Prostate gland (tissue), 2 donors: Measurements from ENCODE around the gene S1PR4. TPM values are rescaled to one million over a fixed set of nuclear protein-coding genes. Genes with fewer than 3 reads are reported as not detected.
"Not testable (repeated sequence)": the region's sequence is repeated elsewhere in the genome, so short reads cannot be mapped to it uniquely, and the experiment has no call there.

Experiments
- DNase-seq: peaks from one replicate; pipeline ENCODE4 v3.0.0-alpha.2; 2019; ENCODE audit warnings: low spot score
- H3K27ac ChIP-seq, 2 donors: fragments of 200-600 bp; sonication (generic); 2 replicates each; pipeline ENCODE4 v1.5.1; 2017 to 2019
- H3K27me3 ChIP-seq: fragments of 200-600 bp; sonication (generic); replicated peaks from 2 replicates; pipeline ENCODE4 v1.5.1; 2019; ENCODE audit not compliant: insufficient read depth
- H3K36me3 ChIP-seq, 2 donors: fragments of 200-600 bp; sonication (generic); 1 replicate in 1 of 2; 2 replicates in 1 of 2; pipeline versions ENCODE4 v1.5.1 to v1.8.1; 2017 to 2019
- H3K4me1 ChIP-seq: fragments of 200-600 bp; sonication (generic); replicated peaks from 2 replicates; pipeline ENCODE4 v1.5.1; 2019
- H3K4me3 ChIP-seq, 2 donors: fragments of 200-600 bp; sonication (generic); 2 replicates each; pipeline ENCODE4 v1.5.1; 2017 to 2019
- H3K9me3 ChIP-seq: fragments of 200-600 bp; sonication (generic); 2 replicates; pipeline ENCODE4 v1.5.1; 2017
- POLR2A ChIP-seq: fragments of 450-650 bp; IDR thresholded peaks from one replicate; pipeline ENCODE4 v1.6.1; 2016; ENCODE audit warnings: antibody characterized with exemption, mild to moderate bottlenecking
- POLR2AphosphoS5 ChIP-seq: sonication (generic); formaldehyde crosslinking; IDR thresholded peaks from one replicate; pipeline ENCODE4 v1.6.1; 2017; ENCODE audit warnings: antibody characterized with exemption
- whole genome bisulfite sequencing: methylation state at CpG from one replicate; pipeline ENCODE4 v1.1.5; 2018; 5-methylcytosine and 5-hydroxymethylcytosine counted together
- intact Hi-C: fragments of 100-400 bp; cut with DNase I; formaldehyde crosslinking; loops from one replicate; pipeline ENCODE4 v1.14.2; 2022
- total RNA-seq, 2 donors: library from RNA; depleted of rRNA; stranded (reverse); fragments of >200 nt; gene quantifications; one replicate each; pipeline ENCODE4 v1.1.0, GENCODE V29; 2016
- TF ChIP-seq, protein P1 (sequence below), 4 experiments: fragments of 200-600 bp in 2 of 4; fragments of 450-650 bp in 2 of 4; sonication (generic) in 2 of 4; IDR thresholded peaks; 1 replicate in 3 of 4; 2 replicates in 1 of 4; pipeline ENCODE4 v1.5.1; 2016 to 2019; ENCODE audit warnings: antibody characterized with exemption in 4 of 4, mild to moderate bottlenecking in 2 of 4, moderate library complexity in 2 of 4

Gene S1PR4
- total RNA-seq, 2 donors from 2014 or later = 0.14 to 1.5 TPM

DNA sequence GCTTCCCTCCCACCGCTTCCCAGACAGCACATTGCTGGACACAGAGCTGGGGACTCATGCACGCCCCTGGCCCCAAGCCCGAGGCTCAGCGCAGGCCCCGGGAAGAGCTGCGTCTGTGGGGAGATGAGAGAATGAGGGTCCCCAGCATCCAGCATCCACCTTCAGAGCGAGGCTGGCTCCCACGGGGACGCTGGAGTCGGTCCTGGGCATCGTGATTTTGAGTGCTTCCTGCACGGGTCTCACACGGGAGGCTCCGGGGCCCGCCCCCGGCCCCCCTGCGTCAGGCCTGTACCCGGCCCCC, 11.9 kb downstream of the S1PR4 start:
- H3K27ac ChIP-seq = no peak overlapping the region
- TF ChIP-seq, protein P1, sequence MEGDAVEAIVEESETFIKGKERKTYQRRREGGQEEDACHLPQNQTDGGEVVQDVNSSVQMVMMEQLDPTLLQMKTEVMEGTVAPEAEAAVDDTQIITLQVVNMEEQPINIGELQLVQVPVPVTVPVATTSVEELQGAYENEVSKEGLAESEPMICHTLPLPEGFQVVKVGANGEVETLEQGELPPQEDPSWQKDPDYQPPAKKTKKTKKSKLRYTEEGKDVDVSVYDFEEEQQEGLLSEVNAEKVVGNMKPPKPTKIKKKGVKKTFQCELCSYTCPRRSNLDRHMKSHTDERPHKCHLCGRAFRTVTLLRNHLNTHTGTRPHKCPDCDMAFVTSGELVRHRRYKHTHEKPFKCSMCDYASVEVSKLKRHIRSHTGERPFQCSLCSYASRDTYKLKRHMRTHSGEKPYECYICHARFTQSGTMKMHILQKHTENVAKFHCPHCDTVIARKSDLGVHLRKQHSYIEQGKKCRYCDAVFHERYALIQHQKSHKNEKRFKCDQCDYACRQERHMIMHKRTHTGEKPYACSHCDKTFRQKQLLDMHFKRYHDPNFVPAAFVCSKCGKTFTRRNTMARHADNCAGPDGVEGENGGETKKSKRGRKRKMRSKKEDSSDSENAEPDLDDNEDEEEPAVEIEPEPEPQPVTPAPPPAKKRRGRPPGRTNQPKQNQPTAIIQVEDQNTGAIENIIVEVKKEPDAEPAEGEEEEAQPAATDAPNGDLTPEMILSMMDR (IDR thresholded peaks at IDR 0.05) = no peak
- no peak for TF ChIP-seq POLR2A
- no peak for TF ChIP-seq POLR2AphosphoS5
- no peak for DNase-seq
- 92% methylated on average over 18 of the region's 18 CpGs for WGBS
- intact Hi-C loops = no loop called here
- H3K36me3 ChIP-seq = no peaks in the 10 kb centered on the region
- peaks cover 10% of the 10 kb centered on the region for H3K4me1 ChIP-seq
- H3K27me3 ChIP-seq = no peaks in the 10 kb centered on the region
- H3K4me3 ChIP-seq = no peak overlapping the region
- H3K9me3 ChIP-seq = no peaks in the 10 kb centered on the region

DNA sequence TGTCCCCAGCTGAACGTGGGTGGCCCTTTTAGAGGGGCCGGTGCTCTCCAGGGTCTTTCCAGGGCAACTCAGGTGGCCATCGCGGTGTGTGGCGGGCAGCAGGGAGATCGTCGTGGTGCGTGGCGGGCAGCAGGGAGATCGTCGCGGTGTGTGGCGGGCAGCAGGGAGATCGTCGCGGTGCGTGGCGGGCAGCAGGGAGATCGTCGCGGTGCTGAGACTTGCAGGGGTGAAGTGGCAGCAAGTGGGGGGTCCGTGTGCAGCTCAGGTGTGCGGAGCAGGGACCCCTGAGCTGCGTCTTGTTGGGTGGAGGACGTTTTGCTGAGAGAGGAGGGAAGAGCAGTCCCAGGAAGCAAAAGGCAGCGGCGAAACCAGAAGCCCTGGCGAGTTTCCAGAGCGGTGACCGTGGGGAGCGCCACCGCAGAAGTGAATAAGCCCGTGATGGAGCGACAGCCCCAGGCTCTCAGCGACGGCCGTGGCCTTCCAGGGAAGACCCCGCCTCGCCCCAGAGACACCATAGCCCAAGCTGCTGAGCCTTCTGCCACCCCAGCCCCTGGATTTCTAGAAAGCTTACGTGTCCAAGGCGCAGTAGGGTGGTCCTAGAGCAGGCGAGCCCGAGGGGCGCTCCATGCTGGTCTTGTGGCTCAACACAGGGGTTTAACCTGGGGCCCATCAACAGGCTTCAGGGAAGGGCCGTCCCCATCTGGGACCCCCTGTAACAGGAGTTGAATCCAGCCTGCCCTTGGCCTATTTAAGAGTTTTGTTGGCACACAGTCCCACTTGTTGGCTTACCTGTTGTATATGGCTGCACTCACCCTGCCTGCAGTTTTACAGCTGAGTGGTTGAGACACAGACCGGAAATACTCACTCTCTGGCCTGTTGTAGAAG, 12.6 kb downstream of the S1PR4 start:
- peaks cover 10% of the 10 kb centered on the region for H3K4me1 ChIP-seq
- intact Hi-C loops = no loop called here
- no peak for DNase-seq
- TF ChIP-seq POLR2A = no peak
- TF ChIP-seq, protein P1 (IDR thresholded peaks at IDR 0.05) = no peak
- TF ChIP-seq POLR2AphosphoS5 = no peak
- H3K27ac ChIP-seq = no peak overlapping the region
- H3K27me3 ChIP-seq = no peaks in the 10 kb centered on the region
- no peaks in the 10 kb centered on the region for H3K36me3 ChIP-seq
- H3K4me3 ChIP-seq = no peak overlapping the region
- WGBS = 87% methylated on average over 45 of the region's 46 CpGs
- no peaks in the 10 kb centered on the region for H3K9me3 ChIP-seq

DNA sequence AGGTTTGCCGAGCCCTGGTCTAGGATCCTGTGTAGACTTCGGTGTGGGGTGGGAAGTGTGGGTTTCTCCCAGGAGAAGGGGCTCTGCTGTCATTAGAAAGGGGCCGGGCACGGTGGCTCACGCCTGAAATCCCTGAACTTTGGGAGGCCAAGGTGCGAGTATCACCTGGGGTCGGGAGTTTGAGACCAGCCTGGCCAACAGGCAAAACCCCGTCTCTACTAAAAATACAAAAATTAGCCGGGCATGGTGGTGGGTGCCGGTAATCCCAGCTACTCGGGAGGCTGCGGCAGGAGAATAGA, 13.2 kb downstream of the S1PR4 start:
- intact Hi-C loops, H3K27me3 ChIP-seq, H3K27ac ChIP-seq, DNase-seq, H3K4me1 ChIP-seq, H3K9me3 ChIP-seq, H3K36me3 ChIP-seq, H3K4me3 ChIP-seq: not testable (repeated sequence)
- 96% methylated on average over 12 of the region's 12 CpGs for WGBS

DNA sequence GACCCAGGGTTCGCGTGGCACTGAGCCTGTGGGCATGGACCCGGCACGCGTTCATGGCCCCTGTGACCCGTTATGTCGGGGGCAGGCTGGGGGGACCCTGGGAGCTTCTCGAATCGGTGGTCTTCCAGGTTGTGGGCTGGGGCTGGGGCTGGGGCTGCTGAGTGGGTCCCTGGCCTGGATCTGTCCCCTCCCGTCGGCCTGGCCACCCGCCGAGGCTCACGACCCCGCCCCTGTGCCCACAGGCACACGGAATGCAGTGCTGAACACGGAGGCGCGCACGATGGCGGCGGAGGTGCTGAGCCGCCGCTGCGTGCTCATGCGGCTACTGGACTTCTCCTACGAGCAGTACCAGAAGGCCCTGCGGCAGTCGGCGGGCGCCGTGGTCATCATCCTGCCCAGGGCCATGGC, 13.7 kb downstream of the S1PR4 start:
- 94% methylated on average over 32 of the region's 32 CpGs for WGBS
- H3K36me3 ChIP-seq = no peaks in the 10 kb centered on the region
- H3K4me3 ChIP-seq = no peak overlapping the region
- intact Hi-C loops = no loop called here
- DNase-seq = no peak
- no peak overlapping the region for H3K27ac ChIP-seq
- no peaks in the 10 kb centered on the region for H3K27me3 ChIP-seq
- H3K9me3 ChIP-seq = no peaks in the 10 kb centered on the region
- H3K4me1 ChIP-seq = peaks cover 5% of the 10 kb centered on the region
- TF ChIP-seq POLR2AphosphoS5 (no peak), POLR2A (no peak)
- TF ChIP-seq, protein P1 (IDR thresholded peaks at IDR 0.05) = no peak

DNA sequence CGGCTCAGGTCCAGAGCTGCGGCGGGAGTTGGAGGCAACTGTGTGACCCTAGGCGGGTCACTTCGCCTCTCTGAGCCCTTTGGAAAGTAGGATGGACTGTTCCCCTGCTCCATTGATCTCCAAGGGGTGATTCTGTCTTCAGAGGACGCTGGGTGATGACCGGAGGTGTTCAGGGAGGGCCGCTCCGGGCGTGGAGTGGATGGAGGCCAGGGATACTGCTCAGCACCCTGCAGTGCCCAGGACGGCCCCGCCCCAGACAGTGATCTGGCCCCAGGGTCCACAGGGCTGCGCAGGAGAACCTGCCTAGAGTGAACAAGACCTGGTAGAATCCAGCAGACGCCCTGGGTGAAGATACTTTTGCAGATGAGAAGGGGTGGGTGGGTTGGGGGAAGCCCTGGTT, 14.1 kb downstream of the S1PR4 start:
- Histone ChIP-seq H3K27me3 (no peaks in the 10 kb centered on the region), H3K4me1 (peaks cover under 1% of the 10 kb centered on the region), H3K9me3 (no peaks in the 10 kb centered on the region), H3K4me3 (no peak overlapping the region), H3K27ac (no peak overlapping the region), H3K36me3 (no peaks in the 10 kb centered on the region)
- intact Hi-C loops = no loop called here
- WGBS = 91% methylated on average over 14 of the region's 14 CpGs
- DNase-seq = no peak
- TF ChIP-seq POLR2AphosphoS5 (no peak), POLR2A (no peak)
- TF ChIP-seq, protein P1 (IDR thresholded peaks at IDR 0.05) = no peak
